CD4-positive, alpha-beta T cell treated with Interleukin-6 at 100 ng/mL for 8 hours (primary cell): ENCODE results near the gene BICDL2.

ENCODE experiments used
- DNase-seq: peaks from one replicate; pipeline ENCODE4 v3.0.0-alpha.2; 2020; ENCODE audit warnings: mixed read lengths, low spot score

BICDL2 gene

DNA sequence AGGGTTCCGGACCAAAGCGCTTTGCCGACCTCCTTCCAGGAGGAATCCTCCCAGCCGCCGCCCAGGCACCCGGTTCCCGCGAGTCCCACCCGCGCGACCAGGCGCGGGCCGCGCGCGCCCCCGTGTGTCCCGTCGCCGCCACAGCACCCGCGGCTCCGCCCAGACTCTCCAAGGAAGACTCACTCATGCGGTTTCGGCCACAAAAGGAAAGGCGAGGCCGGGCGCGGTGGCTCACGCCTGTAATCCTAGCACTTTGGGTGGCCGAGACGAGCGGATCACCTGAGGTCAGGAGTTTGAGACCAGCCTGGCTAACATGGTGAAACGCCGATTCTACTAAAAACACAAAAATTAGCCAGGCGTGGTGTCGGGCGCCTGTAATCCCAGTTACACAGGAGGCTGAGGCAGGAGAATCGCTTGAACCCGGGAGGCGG is 53.0 kb downstream of the BICDL2 start:
- peak; percentile 59 for DNase-seq

DNA sequence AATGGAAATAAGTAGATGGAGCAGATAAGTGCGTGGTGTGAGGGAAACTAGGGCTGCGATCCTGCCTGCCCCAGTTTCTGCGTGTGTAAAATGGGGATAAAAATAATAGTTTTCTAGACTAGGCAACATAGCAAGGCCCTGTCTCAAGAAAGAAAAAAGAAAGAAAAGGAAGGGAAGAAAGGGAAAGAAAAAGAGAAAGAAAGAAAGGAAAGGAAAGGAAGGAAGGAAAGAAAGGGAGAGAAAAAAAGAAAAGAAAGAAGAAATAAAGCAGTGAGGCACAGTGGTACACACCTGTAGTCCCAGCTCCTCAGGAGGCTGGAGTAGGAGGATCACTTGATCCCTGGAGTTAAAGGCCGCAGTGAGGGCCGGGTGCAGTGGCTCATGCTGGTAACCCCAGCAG is 54.3 kb downstream of the BICDL2 start:
- DNase-seq = no peak

DNA sequence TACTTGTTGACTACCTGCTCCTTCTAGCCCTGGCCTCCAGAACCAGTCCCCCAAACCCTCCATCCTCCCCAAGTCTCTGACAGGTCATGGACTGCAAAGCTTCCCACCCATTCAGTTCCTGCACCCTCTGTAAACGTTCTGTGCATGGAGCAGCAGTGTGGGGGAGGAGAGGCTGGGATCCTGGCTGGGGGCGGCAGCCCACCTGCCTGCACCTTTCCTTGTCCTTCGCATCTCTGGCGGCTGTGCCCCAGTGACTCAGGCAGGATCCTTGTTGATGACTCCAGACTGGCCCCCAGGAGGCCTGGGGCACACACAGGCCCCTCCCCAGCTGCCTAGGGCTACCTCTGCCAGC is 54.9 kb downstream of the BICDL2 start:
- DNase-seq = no peak

DNA sequence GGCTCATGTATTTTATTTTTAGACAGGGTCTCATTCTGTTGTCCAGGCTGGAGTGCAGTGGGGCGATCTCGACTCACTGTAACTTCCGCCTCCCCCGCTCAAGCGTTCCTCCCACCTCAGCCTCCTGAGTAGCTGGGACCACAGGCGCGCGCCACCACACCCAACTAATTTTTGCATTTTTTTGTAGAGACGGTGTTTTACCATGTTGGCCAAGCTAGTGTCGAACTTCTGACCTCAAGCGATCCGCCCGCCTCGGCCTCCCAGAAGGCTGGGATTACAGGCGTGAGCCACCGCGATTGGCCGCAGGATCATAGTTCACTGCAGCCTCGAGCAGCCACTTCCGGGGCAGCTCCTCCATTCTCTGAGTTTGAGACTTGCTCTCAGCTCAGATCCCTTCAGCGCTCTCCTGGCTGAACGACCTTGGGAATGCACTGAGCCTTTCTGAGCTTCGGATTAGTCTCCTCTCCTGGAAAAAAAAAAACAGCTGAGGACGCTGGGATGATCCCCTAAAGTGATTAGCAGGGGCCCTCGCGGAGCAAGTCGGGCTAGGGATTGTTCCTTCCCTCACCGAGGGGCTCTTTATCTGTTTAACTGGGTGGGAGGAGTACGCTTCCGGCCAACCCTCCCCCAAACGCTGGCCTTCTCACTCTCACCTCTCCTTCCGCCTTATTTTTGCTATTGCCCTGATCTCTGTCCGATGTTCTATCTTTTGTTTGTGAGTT is 55.4 kb downstream of the BICDL2 start:
- no peak for DNase-seq

GRCh38 chr16:2980227-2981176 is 56.2 kb downstream of the BICDL2 start, which contains the start of gene PKMYT1:
Gene PKMYT1, minus strand, starts transcription at chr16:2980446. Its CDS starts 789 bp downstream, at chr16:2979657.
- DNase-seq = peak; percentile 91

GRCh38 chr16:2979669-2980226 is 57.0 kb downstream of the BICDL2 start:
- no peak for DNase-seq
